ENCODE data around the gene CLEC4M. TPM values are rescaled to one million over a fixed set of nuclear protein-coding genes. Genes with fewer than 3 reads are reported as not detected.

CLEC4M gene
- total and polyA plus RNA-seq, 2 donors (not counting 1 experiment from before 2014, with no cell fraction given): not detected

- Histone ChIP-seq H3K36me3 (ENCODE audit: control insufficient read depth, insufficient read depth, low read length) (no peaks in the 10 kb centered on the region), H3K9me3 (ENCODE audit: control insufficient read depth, insufficient read depth, low read depth, low read length) (no peaks in the 10 kb centered on the region), H3K4me3 (replicated peaks in 1 of 4; ENCODE audit: control extremely low read depth in 1 of 4, insufficient read depth in 1 of 4, low read depth in 3 of 4, low read length in 4 of 4) (no peak overlapping the region), H3K4me1 (ENCODE audit: control insufficient read depth, extremely low read depth, insufficient read depth, low read length) (no peaks in the 10 kb centered on the region), H2AFZ (ENCODE audit: low read length) (no peak overlapping the region), H3K4me2 (ENCODE audit: extremely low read depth, insufficient read depth, low read length) (no peak overlapping the region), H4K20me1 (ENCODE audit: control insufficient read depth, extremely low read depth, insufficient read depth, low read length) (no peaks in the 10 kb centered on the region), H3K79me2 (ENCODE audit: control insufficient read depth, insufficient read depth, low read length) (no peaks in the 10 kb centered on the region), H3K9ac (ENCODE audit: insufficient read depth, low read length) (no peak overlapping the region), H3K27ac (ENCODE audit: insufficient read depth, low read length) (no peak overlapping the region), H3K27me3 (ENCODE audit: control insufficient read depth, insufficient read depth, low read length) (no peaks in the 10 kb centered on the region)
- TF ChIP-seq EZH2 (IDR thresholded peaks at IDR 0.05; ENCODE audit: low read length, missing control alignments): no peak
- TF ChIP-seq, protein P1, sequence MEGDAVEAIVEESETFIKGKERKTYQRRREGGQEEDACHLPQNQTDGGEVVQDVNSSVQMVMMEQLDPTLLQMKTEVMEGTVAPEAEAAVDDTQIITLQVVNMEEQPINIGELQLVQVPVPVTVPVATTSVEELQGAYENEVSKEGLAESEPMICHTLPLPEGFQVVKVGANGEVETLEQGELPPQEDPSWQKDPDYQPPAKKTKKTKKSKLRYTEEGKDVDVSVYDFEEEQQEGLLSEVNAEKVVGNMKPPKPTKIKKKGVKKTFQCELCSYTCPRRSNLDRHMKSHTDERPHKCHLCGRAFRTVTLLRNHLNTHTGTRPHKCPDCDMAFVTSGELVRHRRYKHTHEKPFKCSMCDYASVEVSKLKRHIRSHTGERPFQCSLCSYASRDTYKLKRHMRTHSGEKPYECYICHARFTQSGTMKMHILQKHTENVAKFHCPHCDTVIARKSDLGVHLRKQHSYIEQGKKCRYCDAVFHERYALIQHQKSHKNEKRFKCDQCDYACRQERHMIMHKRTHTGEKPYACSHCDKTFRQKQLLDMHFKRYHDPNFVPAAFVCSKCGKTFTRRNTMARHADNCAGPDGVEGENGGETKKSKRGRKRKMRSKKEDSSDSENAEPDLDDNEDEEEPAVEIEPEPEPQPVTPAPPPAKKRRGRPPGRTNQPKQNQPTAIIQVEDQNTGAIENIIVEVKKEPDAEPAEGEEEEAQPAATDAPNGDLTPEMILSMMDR (conservative IDR thresholded peaks at IDR 0.05 in 1 of 2, IDR thresholded peaks at IDR 0.05 in 1 of 2; ENCODE audit: low read depth in 1 of 2, low read length in 2 of 2): no peak
- DNase-seq (ENCODE audit: low read depth in 2 of 2): no peak
These were observed 43.2 kb downstream of the CLEC4M start for GRCh38 chr19:7806234-7806633.

GRCh38 chr19:7806876-7807275 is 43.8 kb downstream of the CLEC4M start:
- no peaks in the 10 kb centered on the region for H4K20me1 ChIP-seq (ENCODE audit: control insufficient read depth, extremely low read depth, insufficient read depth, low read length)
- H3K27me3 ChIP-seq (ENCODE audit: control insufficient read depth, insufficient read depth, low read length): no peaks in the 10 kb centered on the region
- H3K4me3 ChIP-seq (replicated peaks in 1 of 4; ENCODE audit: control extremely low read depth in 1 of 4, insufficient read depth in 1 of 4, low read depth in 3 of 4, low read length in 4 of 4): no peak overlapping the region
- no peaks in the 10 kb centered on the region for H3K9me3 ChIP-seq (ENCODE audit: control insufficient read depth, insufficient read depth, low read depth, low read length)
- DNase-seq (ENCODE audit: low read depth in 2 of 2): no peak
- H3K27ac ChIP-seq (ENCODE audit: insufficient read depth, low read length): no peak overlapping the region
- no peaks in the 10 kb centered on the region for H3K4me1 ChIP-seq (ENCODE audit: control insufficient read depth, extremely low read depth, insufficient read depth, low read length)
- TF ChIP-seq, protein P1 (conservative IDR thresholded peaks at IDR 0.05 in 1 of 2, IDR thresholded peaks at IDR 0.05 in 1 of 2; ENCODE audit: low read depth in 1 of 2, low read length in 2 of 2): no peak
- TF ChIP-seq EZH2 (IDR thresholded peaks at IDR 0.05; ENCODE audit: low read length, missing control alignments): no peak
- no peaks in the 10 kb centered on the region for H3K79me2 ChIP-seq (ENCODE audit: control insufficient read depth, insufficient read depth, low read length)
- no peak overlapping the region for H3K9ac ChIP-seq (ENCODE audit: insufficient read depth, low read length)
- H3K4me2 ChIP-seq (ENCODE audit: extremely low read depth, insufficient read depth, low read length): no peak overlapping the region
- H3K36me3 ChIP-seq (ENCODE audit: control insufficient read depth, insufficient read depth, low read length): no peaks in the 10 kb centered on the region
- no peak overlapping the region for H2AFZ ChIP-seq (ENCODE audit: low read length)

DNA sequence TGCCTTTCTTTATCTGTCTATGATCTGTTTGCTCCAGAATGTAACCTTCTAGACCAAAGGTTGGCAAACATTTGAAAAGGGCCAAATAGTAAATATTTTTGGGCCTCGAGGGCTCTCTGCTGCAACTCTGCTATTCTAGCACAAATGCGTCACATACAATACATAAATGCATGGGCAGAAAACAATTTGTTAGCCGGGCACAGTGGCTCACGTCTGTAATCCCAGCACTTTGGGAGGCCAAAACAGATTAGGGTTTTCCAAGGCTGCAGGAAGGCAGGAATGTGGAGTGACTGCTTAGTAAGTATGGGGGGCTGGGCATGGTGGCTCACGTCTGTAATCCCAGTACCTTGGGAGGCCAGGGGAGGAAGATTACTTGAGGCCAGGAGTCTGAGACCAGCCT is 45.1 kb downstream of the CLEC4M start:
- TF ChIP-seq, protein P1 (conservative IDR thresholded peaks at IDR 0.05 in 1 of 2, IDR thresholded peaks at IDR 0.05 in 1 of 2; ENCODE audit: low read depth in 1 of 2, low read length in 2 of 2): no peak
- no peak for TF ChIP-seq EZH2 (IDR thresholded peaks at IDR 0.05; ENCODE audit: low read length, missing control alignments)
- H3K79me2 ChIP-seq (ENCODE audit: control insufficient read depth, insufficient read depth, low read length): no peaks in the 10 kb centered on the region
- H3K4me3 ChIP-seq (replicated peaks in 1 of 4; ENCODE audit: control extremely low read depth in 1 of 4, insufficient read depth in 1 of 4, low read depth in 3 of 4, low read length in 4 of 4): no peak overlapping the region
- DNase-seq (ENCODE audit: low read depth in 2 of 2): no peak
- H3K36me3 ChIP-seq (ENCODE audit: control insufficient read depth, insufficient read depth, low read length): no peaks in the 10 kb centered on the region
- no peaks in the 10 kb centered on the region for H3K4me1 ChIP-seq (ENCODE audit: control insufficient read depth, extremely low read depth, insufficient read depth, low read length)
- no peaks in the 10 kb centered on the region for H4K20me1 ChIP-seq (ENCODE audit: control insufficient read depth, extremely low read depth, insufficient read depth, low read length)
- no peak overlapping the region for H2AFZ ChIP-seq (ENCODE audit: low read length)
- no peak overlapping the region for H3K4me2 ChIP-seq (ENCODE audit: extremely low read depth, insufficient read depth, low read length)
- H3K9ac ChIP-seq (ENCODE audit: insufficient read depth, low read length): no peak overlapping the region
- H3K27me3 ChIP-seq (ENCODE audit: control insufficient read depth, insufficient read depth, low read length): no peaks in the 10 kb centered on the region
- H3K27ac ChIP-seq (ENCODE audit: insufficient read depth, low read length): no peak overlapping the region
- H3K9me3 ChIP-seq (ENCODE audit: control insufficient read depth, insufficient read depth, low read depth, low read length): no peaks in the 10 kb centered on the region
